ENCODE measurements around the gene NDFIP2.
"Not testable (repeated sequence)": the region's sequence is repeated elsewhere in the genome, so short reads cannot be mapped to it uniquely, and the experiment has no call there.

NDFIP2 gene

DNA sequence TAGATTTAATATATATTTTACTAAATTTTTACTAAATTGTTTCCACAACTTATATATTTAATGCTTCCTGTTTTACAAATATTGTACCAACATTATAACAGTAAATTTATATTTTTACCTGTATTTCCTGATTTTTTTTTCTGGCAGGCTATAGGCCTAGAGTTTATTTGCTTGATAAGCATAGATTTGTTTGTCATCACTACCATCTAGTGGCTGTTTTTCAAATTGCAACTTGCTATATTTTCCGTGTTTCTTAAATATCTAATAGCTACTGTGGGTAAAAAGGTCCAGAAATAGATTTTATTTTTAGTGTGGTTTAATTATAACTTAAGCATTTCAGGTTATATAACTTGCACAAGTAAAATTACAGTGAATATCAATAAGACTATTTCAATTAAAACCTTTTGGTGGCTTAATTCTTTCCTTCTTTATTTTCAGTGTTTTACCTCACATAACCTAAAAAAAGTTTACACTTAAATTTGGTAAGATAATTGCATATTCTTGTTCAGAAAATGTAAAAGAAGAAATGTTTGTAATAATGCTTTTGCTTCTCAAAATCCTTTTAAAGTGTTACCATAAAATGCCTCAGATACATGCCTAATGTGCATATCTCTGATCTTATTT, 60.6 kb downstream of the NDFIP2 start:
- DNase-seq, result peak; percentile 66

DNA sequence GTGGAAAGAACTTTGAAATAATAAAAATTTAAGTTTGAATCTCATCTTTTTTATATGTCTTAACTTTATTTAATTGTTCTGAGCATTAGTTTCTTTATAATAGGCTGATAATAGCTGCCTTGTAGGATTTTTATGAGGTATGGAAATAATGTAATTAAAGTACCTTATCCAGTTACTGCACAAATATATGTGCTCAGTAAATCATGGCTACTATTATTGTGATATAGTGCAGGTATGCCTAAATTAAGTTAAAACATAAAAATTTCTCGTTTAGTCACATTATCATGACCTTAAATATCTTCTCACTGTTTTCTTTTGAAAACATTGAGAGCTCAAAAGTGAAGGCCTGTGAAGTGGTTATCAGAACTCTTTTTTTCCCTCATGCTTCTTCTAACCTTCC, 62.9 kb downstream of the NDFIP2 start:
- no peak for DNase-seq

DNA sequence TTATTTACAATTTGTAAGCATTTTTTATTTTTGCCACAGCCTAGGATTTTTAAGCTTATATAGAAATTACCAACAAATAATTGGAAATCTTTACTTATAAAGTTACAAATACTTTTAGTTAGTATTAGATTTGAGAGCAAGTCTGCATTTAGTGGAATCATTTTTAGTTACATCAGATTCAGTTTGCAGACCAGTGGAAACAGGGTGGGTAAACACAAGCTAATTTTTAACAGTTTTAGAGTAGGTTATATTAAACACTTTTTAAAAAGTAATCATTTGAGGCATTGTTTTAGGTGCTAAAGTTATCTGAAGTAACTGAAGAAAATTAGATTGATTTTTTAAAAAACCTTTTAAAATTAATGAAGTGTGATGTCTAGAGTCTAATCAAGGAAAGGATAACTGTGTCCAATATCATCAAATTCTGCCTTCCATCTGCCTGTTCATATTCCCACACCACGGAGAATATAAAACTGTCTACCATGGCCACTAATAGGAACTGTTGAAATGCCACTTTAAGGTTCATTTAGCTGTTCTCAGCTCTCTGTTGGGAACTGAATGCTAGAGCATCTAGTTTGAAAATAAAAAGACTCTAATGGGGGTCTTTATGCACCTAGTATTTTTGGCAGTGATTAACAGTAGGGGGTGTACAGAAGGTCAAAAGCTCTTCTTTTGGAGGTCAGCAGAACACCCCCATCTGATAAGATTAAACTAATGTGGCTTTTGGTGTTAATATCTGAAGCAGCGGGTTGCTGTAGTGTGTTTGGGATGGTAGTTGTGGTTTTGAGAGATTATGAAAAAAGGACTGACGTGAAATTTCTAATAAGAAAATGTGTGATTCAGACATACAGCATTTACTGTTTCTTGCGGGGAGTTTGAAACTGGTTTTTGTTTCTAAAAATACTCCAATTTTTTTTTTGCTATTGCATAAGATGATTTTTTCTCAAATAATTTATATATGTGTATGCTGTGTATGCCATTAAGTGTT, 66.5 kb downstream of the NDFIP2 start:
- DNase-seq, result peak; percentile 11

DNA sequence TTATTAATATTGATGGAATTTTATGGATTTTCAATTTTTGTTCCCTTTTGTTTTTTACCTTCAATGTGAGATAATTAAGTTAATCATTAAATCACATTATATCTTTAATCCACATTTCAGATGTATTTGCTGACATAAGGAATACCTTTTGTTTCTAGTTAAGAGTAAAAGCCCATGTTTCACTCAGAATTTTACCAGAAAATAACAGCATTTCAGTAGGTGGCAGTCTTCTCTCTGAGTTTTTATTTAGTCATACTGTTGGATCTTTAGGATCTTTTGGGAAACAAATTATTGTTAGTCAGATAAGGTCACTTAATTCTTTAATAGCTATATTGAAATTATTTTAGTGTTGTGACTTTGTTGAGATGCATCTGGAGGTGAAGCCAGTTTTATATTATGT, 67.9 kb downstream of the NDFIP2 start:
- peak; percentile 13 for DNase-seq

DNA sequence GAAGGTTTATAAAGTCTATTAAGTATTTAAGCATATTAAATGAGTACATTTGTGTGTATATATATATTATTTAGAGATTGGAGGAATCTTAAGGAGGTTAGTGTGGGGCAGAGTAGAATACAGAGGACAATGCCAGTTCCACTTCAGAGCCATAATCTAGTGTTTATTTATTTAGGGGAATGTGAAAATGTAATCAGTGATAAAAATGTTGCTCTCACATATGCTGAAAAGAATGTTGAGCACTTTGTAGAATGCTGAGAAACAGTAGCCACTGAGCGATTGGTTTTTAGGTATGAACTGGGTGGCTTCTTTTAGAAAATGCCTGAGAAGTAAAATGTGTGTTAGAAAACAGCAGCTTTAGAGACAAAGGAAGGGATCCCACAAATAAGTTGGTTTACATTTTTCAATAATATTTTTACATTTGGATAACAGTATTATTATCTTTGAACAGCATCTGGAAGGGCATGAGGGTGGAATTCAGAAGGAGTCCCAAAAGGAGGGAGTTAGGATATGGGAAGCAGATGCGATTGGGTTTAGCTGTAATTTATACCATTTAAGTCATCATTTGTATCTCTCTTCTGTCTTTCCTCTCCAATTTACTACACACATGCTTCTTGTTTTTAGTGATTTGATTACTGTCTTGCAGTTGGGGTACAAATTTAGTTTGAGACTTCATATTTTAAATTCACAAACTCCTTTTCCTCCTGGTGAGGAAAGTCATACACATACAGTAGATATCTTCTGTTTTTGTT, 68.6 kb downstream of the NDFIP2 start:
- DNase-seq, result no peak

DNA sequence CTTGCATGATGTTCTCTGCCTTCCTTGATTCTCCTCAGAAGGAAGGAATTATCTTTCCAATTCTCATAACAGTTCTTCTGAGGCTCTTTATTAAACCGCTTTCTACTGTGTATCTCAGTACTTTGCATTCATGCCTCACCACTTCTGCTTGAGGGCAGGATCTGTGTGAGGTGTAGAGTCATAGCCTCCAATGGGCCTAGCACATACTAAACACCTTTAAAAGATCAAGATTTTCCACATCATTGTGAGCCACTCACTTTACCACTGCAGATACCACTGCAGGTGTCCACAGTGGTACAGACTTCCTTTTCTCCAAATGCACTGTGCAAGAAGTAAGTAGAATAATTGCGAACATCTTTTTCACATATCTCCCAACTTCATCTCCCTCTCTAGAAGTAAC, 76.7 kb downstream of the NDFIP2 start:
- DNase-seq, result no peak

GRCh38 chr13:79560954-79561353, 80.0 kb downstream of the NDFIP2 start:
- DNase-seq, result no peak

DNA sequence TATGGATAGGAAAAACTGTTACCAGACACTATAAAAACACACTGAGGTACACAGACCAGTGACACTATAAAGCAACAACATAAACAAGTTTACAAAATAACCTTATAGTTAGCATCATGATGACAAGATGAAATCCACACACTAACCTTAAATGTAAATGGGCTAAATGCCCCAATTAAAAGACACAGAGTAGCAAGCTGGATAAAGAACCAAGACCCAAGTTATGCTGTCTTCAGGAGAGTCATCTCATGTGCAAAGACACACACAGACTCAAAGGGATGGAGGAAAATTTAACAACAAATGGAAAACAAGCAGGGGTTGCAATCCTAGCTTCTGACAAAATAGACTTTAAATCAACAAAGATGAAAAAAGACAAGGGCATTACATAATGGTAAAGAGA, 81.6 kb downstream of the NDFIP2 start:
- DNase-seq, result no peak

DNA sequence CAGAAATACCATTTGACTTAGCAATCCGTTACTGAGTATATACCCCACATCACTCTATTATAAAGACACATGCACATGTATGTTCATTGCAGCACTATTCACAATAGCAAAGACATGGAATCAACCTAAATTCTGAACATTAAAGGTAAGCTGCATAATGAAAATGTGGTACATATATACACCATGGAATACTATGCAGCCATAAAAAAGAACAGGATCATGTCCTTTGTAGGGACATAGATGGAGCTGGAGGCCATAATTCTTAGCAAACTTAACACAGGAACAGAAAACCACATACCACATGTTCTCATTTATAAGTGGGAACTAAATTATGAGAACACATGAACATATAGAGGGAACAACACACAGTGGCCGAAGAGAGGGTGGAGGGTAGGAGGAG, 85.2 kb downstream of the NDFIP2 start:
- DNase-seq, result no peak

GRCh38 chr13:79571147-79571546, 90.2 kb downstream of the NDFIP2 start:
- no peak for DNase-seq

- not testable (repeated sequence) for DNase-seq
These were observed 92.9 kb downstream of the NDFIP2 start for GRCh38 chr13:79573892-79574291.

GRCh38 chr13:79581870-79582315, 100.9 kb downstream of the NDFIP2 start:
- DNase-seq, result peak; percentile 17

DNA sequence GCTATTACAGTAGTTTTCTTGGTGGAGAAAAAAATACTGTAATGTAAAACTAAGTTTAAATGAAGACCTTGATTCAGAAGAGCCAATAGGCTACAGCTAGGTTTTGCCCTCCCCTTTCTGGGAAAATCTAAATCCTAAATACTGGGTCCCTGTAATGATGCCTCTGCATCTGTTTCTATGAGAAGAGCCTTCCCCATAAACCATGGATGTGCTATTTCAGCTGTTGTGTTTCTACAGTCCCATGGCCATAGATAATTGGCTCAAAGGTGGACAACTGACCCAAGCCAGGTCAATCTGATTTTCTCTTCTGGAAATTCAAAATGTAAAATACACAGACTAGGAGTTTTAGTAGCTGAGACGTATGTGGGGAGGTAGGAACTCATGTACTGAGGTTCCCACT, 101.9 kb downstream of the NDFIP2 start:
- DNase-seq, result no peak

DNA sequence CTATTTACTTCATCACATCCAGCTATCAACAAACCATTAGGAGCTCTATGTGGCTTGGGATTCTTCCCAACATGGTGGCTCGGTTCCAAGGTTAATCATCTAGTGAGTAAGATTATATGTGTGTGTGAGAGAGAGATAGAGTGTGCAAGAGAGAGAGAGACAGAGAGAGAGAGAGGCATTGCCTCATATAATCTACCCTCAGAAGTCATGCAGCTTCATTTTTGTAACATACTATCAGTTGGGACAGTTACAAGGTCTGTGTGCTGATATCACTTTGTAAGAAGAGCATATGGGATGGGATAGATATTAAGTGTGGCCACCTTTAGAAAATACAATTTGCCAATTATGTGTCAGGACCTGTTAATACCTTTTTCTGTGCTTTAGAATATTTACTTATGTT, 104.1 kb downstream of the NDFIP2 start:
- DNase-seq, result no peak

- peak; percentile 4 for DNase-seq
These were observed 108.8 kb downstream of the NDFIP2 start for GRCh38 chr13:79589603-79590393.

DNA sequence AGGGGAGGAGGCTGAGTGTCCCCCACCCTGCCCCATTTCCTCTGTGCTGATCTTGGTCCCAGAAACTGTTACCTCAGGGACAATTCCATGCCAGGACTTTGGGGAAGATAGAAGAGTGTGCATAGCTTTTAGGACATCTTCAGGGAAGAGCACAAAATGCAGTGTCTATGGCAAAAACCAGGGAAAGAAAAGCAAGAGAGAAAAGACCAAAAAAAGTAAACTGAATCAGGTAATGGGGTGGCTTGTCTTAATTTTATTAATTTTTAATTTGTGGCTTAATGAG, 109.4 kb downstream of the NDFIP2 start:
- DNase-seq, result no peak

DNA sequence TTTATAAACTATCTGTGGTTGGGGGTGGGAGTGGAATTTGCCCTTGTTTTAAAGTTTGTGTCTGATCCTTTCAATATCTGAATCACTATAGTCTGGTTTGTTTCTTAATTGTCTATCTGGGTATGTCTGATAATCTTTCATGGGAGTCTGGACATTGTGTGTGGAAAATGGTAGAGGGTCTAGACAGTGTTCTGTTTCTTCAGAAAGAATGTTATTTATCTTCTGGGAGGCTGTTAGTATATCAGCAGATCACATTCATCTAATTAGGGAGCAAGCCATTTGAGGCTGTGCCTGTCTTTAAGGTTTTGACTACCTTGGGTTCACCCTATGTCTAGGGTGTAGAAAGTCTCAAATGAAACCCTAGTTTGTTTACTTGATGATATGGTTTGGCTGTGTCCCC, 110.5 kb downstream of the NDFIP2 start:
- no peak for DNase-seq

DNA sequence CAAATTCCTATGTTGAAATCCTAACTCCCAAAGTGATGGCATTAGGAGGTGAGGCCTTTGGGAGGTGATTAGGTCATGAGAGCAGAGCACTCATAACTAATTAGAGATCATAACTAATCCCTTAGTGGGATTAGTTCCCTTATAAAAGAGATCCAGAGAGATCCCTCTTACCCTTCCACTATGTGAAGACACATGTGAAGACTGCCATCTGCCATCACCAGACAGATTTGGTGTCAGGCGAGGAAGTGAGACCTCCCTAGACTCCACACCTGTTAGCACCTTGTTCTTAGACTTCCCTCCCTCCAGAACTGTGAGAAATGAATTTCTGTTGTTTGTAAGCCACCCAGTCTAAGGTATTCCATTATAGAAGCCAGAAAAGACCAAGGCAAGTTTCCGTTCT, 112.2 kb downstream of the NDFIP2 start:
- DNase-seq, result peak; percentile 8

- peak; percentile 75 for DNase-seq
These were observed 112.8 kb downstream of the NDFIP2 start for GRCh38 chr13:79593641-79594275.

- not testable (repeated sequence) for DNase-seq
These were observed 119.2 kb downstream of the NDFIP2 start for GRCh38 chr13:79600146-79600545.

- peak; percentile 6 for DNase-seq
These were observed 122.0 kb downstream of the NDFIP2 start for GRCh38 chr13:79602936-79603335.

- DNase-seq, result no peak
These were observed 123.8 kb downstream of the NDFIP2 start for GRCh38 chr13:79604752-79605151.
